GM12878 (cell line): ENCODE data around the gene MBIP. TPM values are rescaled to one million over a fixed set of nuclear protein-coding genes. Genes with fewer than 3 reads are reported as not detected.
A peak's percentile ranks its signal among the peaks of the same experiment; 100 is the strongest.

Source experiments
- ATAC-seq: fragments of 200-7000 bp; cut with Tn5 transposase; 3 replicates; pipeline ENCODE4 v1.9.1; 2020; ENCODE audit warnings: mild to moderate bottlenecking, moderate library complexity
- BruUV-seq: library from RNA; stranded (reverse); fragments of 400-500 nt; replicated peaks from 2 replicates; lab custom pipeline; 2021; lab: Mats Ljungman, UMichigan
- CTCF ChIA-PET: fragments of 300-600 bp; sonication (Branson Sonifier 250); formaldehyde crosslinking; extraction: SDS; loops from one replicate; lab custom pipeline; 2021; ENCODE audit warnings: inconsistent platforms; lab: Yijun Ruan, JAX
- POLR2A ChIA-PET: fragments of 350-600 bp; formaldehyde crosslinking; extraction: SDS; loops from one replicate; lab custom pipeline; 2021; ENCODE audit warnings: inconsistent platforms; lab: Charles Lee
- RAD21 ChIA-PET: fragments of 300-600 bp; sonication (Branson Sonifier 250); formaldehyde crosslinking; loops from one replicate; lab custom pipeline; 2023; ENCODE audit warnings: antibody characterized with exemption; ENCODE audit not compliant: unreplicated experiment; lab: Charles Lee
- SMC1A ChIA-PET: fragments of 300-600 bp; sonication (Branson Sonifier 250); formaldehyde crosslinking; loops from one replicate; lab custom pipeline; 2023; ENCODE audit not compliant: unreplicated experiment, uncharacterized antibody; lab: Charles Lee
- DNase-seq: peaks from one replicate; pipeline ENCODE4 v3.0.0-alpha.2; 2011; ENCODE audit warnings: low read depth, low spot score
- FAIRE-seq: peaks from 3 replicates; lab custom pipeline; 2011; peaks lifted over from hg19 to GRCh38; lab: Jason Lieb, UNC
- H2AFZ ChIP-seq: 2 replicates; pipeline ENCODE4 v1.6.0; 2011; ENCODE audit warnings: low read depth, low read length, control low read depth; ENCODE audit not compliant: control insufficient read depth
- H3K27ac ChIP-seq: 2 replicates; pipeline ENCODE4 v1.5.1; 2011; ENCODE audit warnings: control low read depth; ENCODE audit not compliant: control insufficient read depth, insufficient read depth
- H3K27me3 ChIP-seq, 2 experiments: replicated peaks in 1 of 2; 2 replicates each; pipeline versions ENCODE4 v1.6.0 to v1.6.1; 2011; ENCODE audit warnings: low read length in 1 of 2; ENCODE audit not compliant: control insufficient read depth in 2 of 2, insufficient read depth in 2 of 2
- H3K36me3 ChIP-seq, 2 experiments: 2 replicates each; pipeline ENCODE4 v1.5.1; 2011; ENCODE audit warnings: low read length in 1 of 2; ENCODE audit not compliant: control insufficient read depth in 2 of 2, insufficient read depth in 2 of 2
- H3K4me1 ChIP-seq: 2 replicates; pipeline ENCODE4 v1.6.1; 2011; ENCODE audit warnings: mild to moderate bottlenecking, low read length, moderate library complexity, mixed read lengths; ENCODE audit not compliant: control insufficient read depth, insufficient read depth
- H3K4me2 ChIP-seq: 2 replicates; pipeline ENCODE4 v1.6.0; 2011; ENCODE audit warnings: control low read depth; ENCODE audit not compliant: control insufficient read depth, insufficient read depth
- H3K4me3 ChIP-seq: fragments of 200-600 bp; sonication (generic); 2 replicates; pipeline ENCODE4 v1.5.1; 2016
- H3K79me2 ChIP-seq: 2 replicates; pipeline ENCODE4 v1.6.0; 2011; ENCODE audit warnings: low read length; ENCODE audit not compliant: control insufficient read depth, insufficient read depth
- H3K9ac ChIP-seq: 2 replicates; pipeline ENCODE4 v1.8.0; 2011; ENCODE audit warnings: low read length, control low read depth, mixed read lengths; ENCODE audit not compliant: control insufficient read depth, insufficient read depth
- H3K9me3 ChIP-seq: replicated peaks from 3 replicates; pipeline ENCODE4 v1.5.1; 2011; ENCODE audit warnings: mild to moderate bottlenecking, low read length; ENCODE audit not compliant: control insufficient read depth, insufficient read depth
- H4K20me1 ChIP-seq: 2 replicates; pipeline ENCODE4 v1.6.0; 2011; ENCODE audit not compliant: control insufficient read depth, insufficient read depth
- ATF7 ChIP-seq: fragments of 450-650 bp; IDR thresholded peaks from 2 replicates; pipeline ENCODE4 v1.6.1; 2016; ENCODE audit warnings: low read depth, mild to moderate bottlenecking
- CTCF ChIP-seq, 3 experiments: IDR thresholded peaks in 2 of 3; conservative IDR thresholded peaks in 1 of 3; 2 replicates each; pipeline ENCODE4 v1.5.1; 2011; ENCODE audit warnings: low read depth in 3 of 3, low read length in 3 of 3, mild to moderate bottlenecking in 3 of 3, control low read depth in 2 of 3, moderate library complexity in 2 of 3, inconsistent platforms in 1 of 3, mixed read lengths in 1 of 3; ENCODE audit not compliant: control insufficient read depth in 2 of 3, insufficient read depth in 1 of 3; ENCODE audit errors: extremely low read depth in 1 of 3
- E2F8 ChIP-seq: fragments of 450-650 bp; IDR thresholded peaks from 2 replicates; pipeline ENCODE4 v1.6.1; 2018; ENCODE audit warnings: mild to moderate bottlenecking, low read depth, moderate library complexity; ENCODE audit not compliant: partially characterized antibody
- FOXM1 ChIP-seq: IDR thresholded peaks from 2 replicates; pipeline ENCODE4 v1.6.1; 2012; ENCODE audit warnings: low read depth, mild to moderate bottlenecking, inconsistent platforms, low read length, moderate library complexity
- HDGF ChIP-seq: fragments of 450-650 bp; IDR thresholded peaks from 2 replicates; pipeline ENCODE4 v1.6.1; 2016; ENCODE audit warnings: antibody characterized with exemption
- KDM1A ChIP-seq: fragments of 200-600 bp; sonication (generic); IDR thresholded peaks from 2 replicates; pipeline ENCODE4 v1.6.1; 2016; ENCODE audit warnings: borderline replicate concordance
- MAX ChIP-seq: IDR thresholded peaks from 2 replicates; pipeline ENCODE4 v1.6.1; 2012; ENCODE audit warnings: low read depth, low read length, improper control_type of control experiment
- RUNX3 ChIP-seq: IDR thresholded peaks from 2 replicates; pipeline ENCODE4 v1.6.1; 2012; ENCODE audit warnings: low read length, inconsistent platforms
- SMAD1 ChIP-seq: fragments of 450-650 bp; IDR thresholded peaks from 2 replicates; pipeline ENCODE4 v1.6.1; 2018; ENCODE audit warnings: mild to moderate bottlenecking, low read depth; ENCODE audit not compliant: partially characterized antibody
- SPI1 ChIP-seq: IDR thresholded peaks from 2 replicates; pipeline ENCODE4 v1.6.1; 2011; ENCODE audit warnings: low read depth, mild to moderate bottlenecking, low read length, moderate library complexity, borderline replicate concordance; ENCODE audit not compliant: insufficient read depth
- TBL1XR1 ChIP-seq: IDR thresholded peaks from 2 replicates; pipeline ENCODE4 v1.6.1; 2012; ENCODE audit warnings: low read depth, low read length, improper control_type of control experiment
- ZNF217 ChIP-seq: fragments of 450-650 bp; IDR thresholded peaks from 2 replicates; pipeline ENCODE4 v1.6.1; 2017; ENCODE audit warnings: antibody characterized with exemption, mild to moderate bottlenecking
- WGBS: methylation state at CpG from one replicate; pipeline ENCODE4 v1.1.6; 2016; ENCODE audit warnings: low lambda C conversion rate; ENCODE audit not compliant: insufficient replicate concordance, insufficient coverage; ENCODE audit errors: missing lambda C conversion rate; 5-methylcytosine and 5-hydroxymethylcytosine counted together
- in situ Hi-C: fragments of 300-500 bp; cut with MboI; formaldehyde crosslinking; loops from 9 replicates; pipeline ENCODE4 v1.14.3; 2018; ENCODE audit warnings: mixed read lengths
- intact Hi-C: fragments of 100-400 bp; cut with micrococcal nuclease; formaldehyde crosslinking; loops from one replicate; pipeline ENCODE4 v1.14.2; 2022; ENCODE audit not compliant: unreplicated experiment
- polyA plus RNA-seq, 11 experiments: library from polyadenylated mRNA; depleted of rRNA in 4 of 11; unstranded in 6 of 11; stranded (reverse) in 5 of 11; fragments of >200 nt; fragmentation: Nextera tagmentation in 4 of 11; fragmentation: Illumina TruSeq in 1 of 11; extraction: Ambion mirVana in 4 of 11; extraction: Trizol in 1 of 11; gene quantifications; 1 replicate in 1 of 11; 2 replicates in 10 of 11; pipeline versions ENCODE4 v1.2.1 to v1.2.3, GENCODE V29; 2011 to 2016; ENCODE audit warnings: inconsistent platforms in 2 of 11, missing spikeins in 2 of 11, low read depth in 1 of 11
- total RNA-seq, 4 experiments: library from RNA; depleted of rRNA in 3 of 4; stranded (reverse); fragments of >200 nt in 3 of 4; fragmentation: Illumina TruSeq in 1 of 4; extraction: Trizol in 1 of 4; gene quantifications; 2 replicates each; pipeline versions ENCODE4 v1.2.1 to v1.2.3, GENCODE V29; 2013 to 2021

Gene MBIP
- total and polyA plus RNA-seq, 10 of the 15 experiments (the other 5 are each of a cell fraction or from before 2014, with no cell fraction given), result 9.0 to 43.5 (median 32.1) TPM

GRCh38 chr14:36319899-36320199 is 588 bp downstream of the MBIP start:
- peak overlapping the region; percentile 94 for H3K9ac ChIP-seq
- SMC1A ChIA-PET, result interaction anchor here (0.7 kb wide), 1 partner anchor 48 kb away, joined by 4 read pairs; no protein-coding TSS in a partner anchor
- no peak for FAIRE-seq
- WGBS, result 0% methylated on average over 9 of the region's 9 CpGs
- peak overlapping the region; percentile 99 for H3K4me3 ChIP-seq
- peaks cover 53% of the 10 kb centered on the region for H3K79me2 ChIP-seq
- RAD21 ChIA-PET, result no interaction called here
- intact Hi-C loops (no loop called here), in situ Hi-C loops (no loop called here)
- DNase-seq, result no peak
- ATAC-seq, result no peak
- peak overlapping the region; percentile 85 for H3K27ac ChIP-seq
- peak overlapping the region; percentile 100 for H2AFZ ChIP-seq
- peaks cover 4% of the 10 kb centered on the region; the same call in 1 of the 2 replicates for H3K4me1 ChIP-seq
- no peaks in the 10 kb centered on the region; a peak in 1 of 4 replicates for H3K27me3 ChIP-seq
- no TSS peak for BruUV-seq
- H4K20me1 ChIP-seq, result no peaks in the 10 kb centered on the region
- POLR2A ChIA-PET, result interaction anchor here (0.6 to 1.0 kb wide), 2 partner anchors 275 to 493 kb away, joined by 3 to 7 read pairs; no protein-coding TSS in a partner anchor
- 0 out of 2 replicates have a peak, but pooled peaks have one; percentile 32 for TF ChIP-seq FOXM1
- TF ChIP-seq TBL1XR1, result no peak
- no peaks in the 10 kb centered on the region for H3K9me3 ChIP-seq
- no peaks in the 10 kb centered on the region for H3K36me3 ChIP-seq
- CTCF ChIA-PET, result interaction anchor here (1.1 to 1.6 kb wide), 3 partner anchors 15 to 55 kb away, joined by 3 to 5 read pairs (median 4); no protein-coding TSS in a partner anchor
- peak overlapping the region; percentile 71; the same call in 1 of the 2 replicates for H3K4me2 ChIP-seq

- in situ Hi-C loops (no loop called here), intact Hi-C loops (no loop called here)
- WGBS, result 97% methylated on average over 2 of the region's 2 CpGs
- Histone ChIP-seq H4K20me1 (no peaks in the 10 kb centered on the region), H3K79me2 (peaks cover 53% of the 10 kb centered on the region), H2AFZ (no peak overlapping the region), H3K27ac (no peak overlapping the region), H3K9me3 (no peaks in the 10 kb centered on the region), H3K4me1 (peaks cover 4% of the 10 kb centered on the region; the same call in 1 of the 2 replicates), H3K4me3 (no peak overlapping the region), H3K4me2 (0 out of 2 replicates have a peak overlapping the region, but pooled peaks have one; percentile 52), H3K36me3 (peaks cover 0 to 4% of the 10 kb centered on the region in 2 experiments; a peak in 1 of 4 replicates), H3K9ac (no peak overlapping the region), H3K27me3 (no peaks in the 10 kb centered on the region; a peak in 1 of 4 replicates)
- DNase-seq, result no peak
- ChIA-PET RAD21 (interaction anchor here (1.0 kb wide), 1 partner anchor 56 kb away, joined by 3 read pairs; no protein-coding TSS in a partner anchor), POLR2A (no interaction called here), SMC1A (interaction anchor here (0.6 to 0.7 kb wide), 2 partner anchors 38 to 113 kb away, joined by 3 read pairs; no protein-coding TSS in a partner anchor), CTCF (interaction anchor here (0.7 to 1.4 kb wide), 3 partner anchors 42 to 248 kb away, joined by 3 read pairs; no protein-coding TSS in a partner anchor)
- BruUV-seq, result no TSS peak
- FAIRE-seq, result no peak
- ATAC-seq, result no peak
- TF ChIP-seq HDGF (no peak), SMAD1 (no peak), CTCF (IDR thresholded peaks at IDR 0.05 in 2 of 3, conservative IDR thresholded peaks at IDR 0.05 in 1 of 3; ENCODE audit: control insufficient read depth in 2 of 3, extremely low read depth in 1 of 3, insufficient read depth in 1 of 3, low read depth in 3 of 3, low read length in 3 of 3) (no peak), E2F8 (no peak), MAX (no peak), ZNF217 (no peak), SPI1 (no peak), ATF7 (no peak), RUNX3 (no peak), KDM1A (no peak)
Observed at GRCh38 chr14:36317650-36318049, 2.8 kb downstream of the MBIP start.
